ENCODE results near the gene TEAD1.

TEAD1 gene

DNA sequence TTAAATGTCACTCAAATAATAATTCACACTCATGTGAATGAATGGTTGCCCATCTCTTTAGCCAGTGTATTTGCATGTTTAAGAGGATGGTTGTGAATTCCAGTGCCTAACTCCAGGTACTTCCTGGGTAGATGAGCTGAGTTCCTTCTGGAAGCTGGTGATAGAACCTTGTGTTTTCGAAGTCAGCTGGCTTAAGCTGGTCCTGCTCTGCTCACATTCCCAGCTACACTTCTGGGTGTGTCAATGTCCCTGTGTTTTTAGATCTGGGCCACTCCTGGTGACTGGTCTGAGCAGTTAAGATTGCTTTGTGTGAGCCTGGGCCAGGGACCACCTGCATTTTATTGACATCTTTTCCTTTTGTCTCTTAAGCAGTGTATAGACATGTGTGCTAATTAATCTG lies 10.6 kb downstream of the TEAD1 start:
- in situ Hi-C loops (cut with MboI; ENCODE audit: low sequenced_read_pairs), result no loop called here

GRCh38 chr11:12685229-12685628 lies 11.0 kb downstream of the TEAD1 start:
- in situ Hi-C loops (cut with MboI; ENCODE audit: low sequenced_read_pairs), result no loop called here

- in situ Hi-C loops (cut with MboI; ENCODE audit: low sequenced_read_pairs), result no loop called here
These were observed 12.2 kb downstream of the TEAD1 start for GRCh38 chr11:12686246-12687060.

DNA sequence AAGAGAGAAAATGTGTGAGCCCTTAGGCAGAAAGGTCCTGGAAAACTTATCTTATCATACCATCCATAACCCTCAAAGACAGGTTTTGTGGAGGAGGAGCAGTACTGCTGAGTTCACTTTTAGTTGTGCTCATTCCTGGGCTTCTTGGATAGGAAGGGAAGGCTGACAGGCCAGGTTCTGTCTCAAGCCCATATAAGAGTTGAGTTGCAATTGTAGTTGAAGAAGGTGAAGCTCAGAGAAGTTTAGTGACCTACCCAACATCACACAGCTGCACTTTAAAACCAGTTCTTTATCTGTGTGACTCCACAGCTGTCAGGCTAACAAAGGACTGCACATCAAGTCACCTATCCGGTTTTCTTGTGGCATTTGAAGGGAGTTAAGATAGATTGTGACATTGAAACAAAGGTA lies 13.0 kb downstream of the TEAD1 start:
- in situ Hi-C loops (cut with MboI; ENCODE audit: low sequenced_read_pairs), result no loop called here

- in situ Hi-C loops (cut with MboI; ENCODE audit: low sequenced_read_pairs), result no loop called here
These were observed 13.5 kb downstream of the TEAD1 start for GRCh38 chr11:12687740-12688139.

- in situ Hi-C loops (cut with MboI; ENCODE audit: low sequenced_read_pairs), result no loop called here
These were observed 15.0 kb downstream of the TEAD1 start for GRCh38 chr11:12689029-12689755.

- in situ Hi-C loops (cut with MboI; ENCODE audit: low sequenced_read_pairs), result no loop called here
These were observed 16.4 kb downstream of the TEAD1 start for GRCh38 chr11:12690663-12691062.

DNA sequence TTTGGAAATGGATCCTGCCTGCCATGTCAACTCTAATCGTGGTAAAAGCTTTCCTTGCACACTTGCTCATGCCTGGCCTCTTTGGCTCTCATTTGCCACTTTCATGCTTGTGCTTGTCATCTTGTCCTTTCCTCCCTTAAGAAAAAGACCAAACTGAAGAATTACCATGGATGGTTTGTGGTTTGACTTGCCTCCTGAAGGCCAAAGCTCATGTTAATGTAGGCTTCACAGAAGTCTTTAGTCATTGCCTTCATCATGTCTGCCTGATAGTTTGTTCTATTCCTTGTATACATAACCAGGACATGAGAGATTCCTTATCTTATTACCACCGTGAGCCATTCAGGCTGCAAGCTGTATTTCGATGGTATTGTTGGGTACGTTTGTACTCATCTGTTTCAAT lies 17.3 kb downstream of the TEAD1 start:
- in situ Hi-C loops (cut with MboI; ENCODE audit: low sequenced_read_pairs), result no loop called here

GRCh38 chr11:12692229-12693075 lies 18.2 kb downstream of the TEAD1 start:
- in situ Hi-C loops (cut with MboI; ENCODE audit: low sequenced_read_pairs), result no loop called here

GRCh38 chr11:12693094-12693478 lies 18.9 kb downstream of the TEAD1 start:
- in situ Hi-C loops (cut with MboI; ENCODE audit: low sequenced_read_pairs), result no loop called here

GRCh38 chr11:12693479-12694182 lies 19.4 kb downstream of the TEAD1 start:
- in situ Hi-C loops (cut with MboI; ENCODE audit: low sequenced_read_pairs), result no loop called here

GRCh38 chr11:12694183-12694531 lies 19.9 kb downstream of the TEAD1 start:
- in situ Hi-C loops (cut with MboI; ENCODE audit: low sequenced_read_pairs), result no loop called here

- in situ Hi-C loops (cut with MboI; ENCODE audit: low sequenced_read_pairs), result no loop called here
These were observed 21.1 kb downstream of the TEAD1 start for GRCh38 chr11:12695221-12695794.

GRCh38 chr11:12695873-12696272 lies 21.7 kb downstream of the TEAD1 start:
- in situ Hi-C loops (cut with MboI; ENCODE audit: low sequenced_read_pairs), result no loop called here

DNA sequence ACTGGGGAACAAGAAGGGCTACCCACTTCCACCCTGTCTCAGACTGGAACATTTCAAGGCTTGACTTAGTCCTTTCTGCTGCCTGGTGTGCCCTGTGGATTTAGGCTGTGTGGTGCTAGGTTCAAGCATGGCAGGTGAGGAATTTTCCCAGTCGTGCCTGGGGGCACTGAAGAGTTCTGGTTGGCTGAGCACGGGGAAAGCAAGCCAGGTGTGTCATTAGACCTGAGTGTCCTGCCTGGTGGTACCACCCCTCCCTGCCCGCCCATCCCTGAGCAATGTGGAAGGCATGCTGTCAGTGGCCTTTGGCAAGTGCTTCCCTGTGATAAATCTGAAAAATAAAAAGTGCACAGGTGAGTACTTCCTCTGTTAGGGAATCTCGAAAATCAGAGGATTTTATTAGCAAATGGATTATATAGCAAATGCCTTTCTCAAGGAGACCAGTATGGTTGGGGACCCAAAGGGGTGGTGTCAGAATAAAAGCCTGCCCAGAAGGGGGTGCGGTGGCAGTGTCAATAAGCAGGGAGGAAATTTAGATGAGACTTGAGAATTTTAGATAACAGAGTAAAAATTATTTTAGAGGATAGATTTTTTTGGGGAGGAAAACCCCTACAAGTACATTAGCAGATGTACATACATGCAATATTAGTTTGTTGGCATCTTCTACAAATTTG lies 22.8 kb downstream of the TEAD1 start:
- in situ Hi-C loops (cut with MboI; ENCODE audit: low sequenced_read_pairs), result no loop called here

GRCh38 chr11:12698048-12698447 lies 23.8 kb downstream of the TEAD1 start:
- in situ Hi-C loops (cut with MboI; ENCODE audit: low sequenced_read_pairs), result no loop called here

DNA sequence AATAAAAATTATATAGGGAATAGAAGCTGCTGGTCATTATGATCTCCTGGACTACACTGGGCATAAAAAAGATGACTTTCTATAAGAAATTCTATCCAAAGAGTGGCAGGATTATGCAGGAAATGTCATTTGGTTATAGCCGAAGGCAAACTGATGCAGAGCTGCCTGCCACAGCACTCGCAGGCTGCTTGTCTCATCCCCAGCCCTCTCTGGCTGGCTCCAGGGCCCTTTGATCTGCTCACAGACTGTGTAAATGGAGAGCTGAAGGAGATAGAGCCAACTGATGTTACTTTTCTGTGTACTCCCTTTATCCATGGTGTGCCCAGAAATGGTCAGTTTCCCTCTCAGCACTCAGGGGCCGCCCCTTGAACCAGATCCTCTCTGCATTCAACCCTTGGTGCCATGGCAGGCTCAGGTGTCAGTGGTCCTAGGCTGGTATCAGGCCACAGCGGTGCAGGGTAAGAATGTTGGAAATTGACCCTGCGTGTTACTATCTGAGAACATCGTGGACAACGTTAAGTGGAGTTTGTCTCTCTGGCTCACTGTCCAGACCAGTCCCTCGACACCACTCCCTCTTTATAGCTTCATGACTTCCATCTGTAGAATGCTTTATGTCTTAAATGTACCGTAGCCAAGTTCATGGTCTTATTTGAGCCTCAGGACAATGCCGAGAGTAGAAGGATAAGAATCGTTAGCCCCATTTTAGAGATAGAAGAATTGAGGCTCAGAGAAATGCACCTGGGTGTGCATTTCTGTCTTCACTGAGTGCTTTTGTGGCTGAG lies 27.8 kb downstream of the TEAD1 start:
- in situ Hi-C loops (cut with MboI; ENCODE audit: low sequenced_read_pairs), result no loop called here

GRCh38 chr11:12702999-12703453 lies 28.8 kb downstream of the TEAD1 start:
- in situ Hi-C loops (cut with MboI; ENCODE audit: low sequenced_read_pairs), result no loop called here

- in situ Hi-C loops (cut with MboI; ENCODE audit: low sequenced_read_pairs), result no loop called here
These were observed 29.8 kb downstream of the TEAD1 start for GRCh38 chr11:12704049-12704448.
